Measurements from ENCODE around the gene SHISA5. TPM values are rescaled to one million over a fixed set of nuclear protein-coding genes. Genes with fewer than 3 reads are reported as not detected.

The SHISA5 gene
- total and polyA plus RNA-seq, 2 experiments from 2014 or later: 146 to 166 TPM

DNA sequence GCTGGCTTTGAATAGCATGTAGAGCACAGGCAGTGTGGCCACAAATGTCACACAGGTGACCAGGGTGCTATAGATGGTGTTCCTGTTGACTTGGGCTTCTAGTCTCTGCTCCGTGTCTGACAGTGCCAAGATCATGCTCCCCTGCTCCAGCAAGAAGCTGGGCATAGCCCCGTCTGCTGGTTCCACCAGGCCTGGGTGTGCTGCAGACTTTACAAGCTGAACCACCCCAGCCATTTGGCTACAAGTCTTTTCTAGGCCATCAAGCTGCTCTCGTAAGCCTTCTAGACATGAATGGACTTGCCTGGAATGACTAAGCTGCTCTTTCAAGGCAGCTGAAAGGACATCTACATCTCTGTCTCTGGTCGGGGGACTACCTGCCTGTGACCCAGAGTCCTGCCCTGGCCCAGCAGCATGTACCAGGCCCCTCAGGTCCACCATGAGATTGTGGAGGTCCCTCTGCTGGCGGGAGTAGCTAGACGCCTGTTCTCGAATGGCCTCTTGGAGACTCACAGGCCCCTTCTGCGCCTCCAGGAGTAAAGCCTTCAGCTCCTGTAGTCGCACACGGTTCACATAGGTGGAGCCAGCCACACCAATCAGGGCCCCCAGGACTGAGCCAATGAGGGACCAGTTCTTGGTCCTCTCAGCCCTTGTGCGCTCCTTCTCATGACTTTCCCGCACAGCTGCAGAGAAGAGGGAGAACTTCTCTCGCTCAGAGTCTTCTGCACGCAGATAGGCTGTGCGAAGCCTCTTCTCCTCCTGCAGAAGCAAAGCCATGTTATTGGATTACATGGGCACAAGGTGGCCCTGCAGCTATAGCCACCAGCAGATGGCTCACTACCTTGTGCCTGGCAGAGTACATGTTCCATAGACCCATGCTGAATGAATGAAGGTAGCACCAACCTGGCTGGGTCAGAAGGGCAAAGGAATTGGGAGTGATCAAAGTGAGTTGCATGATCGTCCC lies 71.3 kb downstream of the SHISA5 start:
- peaks cover 41% of the 10 kb centered on the region for H3K36me3 Mint-ChIP-seq (ENCODE audit: low read depth)
- Histone ChIP-seq H3K79me2 (replicated peaks; ENCODE audit: insufficient read depth) (peaks cover 29% of the 10 kb centered on the region), H3F3A (replicated peaks; ENCODE audit: low read depth) (peaks cover 39% of the 10 kb centered on the region), H3K27ac (ENCODE audit: low read depth) (peak overlapping the region; percentile 59; the same call in 1 of the 2 replicates), H4K20me1 (replicated peaks; ENCODE audit: insufficient read depth) (no peaks in the 10 kb centered on the region; the same call in 1 of the 2 replicates), H3K9me2 (ENCODE audit: insufficient read depth) (no peaks in the 10 kb centered on the region), H3K27me3 (ENCODE audit: insufficient read depth) (no peaks in the 10 kb centered on the region), H2AFZ (no peak overlapping the region), H3K4me2 (no peak overlapping the region), H3K4me3 (no peak overlapping the region), H3K36me3 (ENCODE audit: insufficient read depth) (peaks cover 10% of the 10 kb centered on the region), H3K4me1 (ENCODE audit: insufficient read depth) (peaks cover 23% of the 10 kb centered on the region)
- peak; percentile 38 for ATAC-seq
- TF ChIP-seq, protein P1, sequence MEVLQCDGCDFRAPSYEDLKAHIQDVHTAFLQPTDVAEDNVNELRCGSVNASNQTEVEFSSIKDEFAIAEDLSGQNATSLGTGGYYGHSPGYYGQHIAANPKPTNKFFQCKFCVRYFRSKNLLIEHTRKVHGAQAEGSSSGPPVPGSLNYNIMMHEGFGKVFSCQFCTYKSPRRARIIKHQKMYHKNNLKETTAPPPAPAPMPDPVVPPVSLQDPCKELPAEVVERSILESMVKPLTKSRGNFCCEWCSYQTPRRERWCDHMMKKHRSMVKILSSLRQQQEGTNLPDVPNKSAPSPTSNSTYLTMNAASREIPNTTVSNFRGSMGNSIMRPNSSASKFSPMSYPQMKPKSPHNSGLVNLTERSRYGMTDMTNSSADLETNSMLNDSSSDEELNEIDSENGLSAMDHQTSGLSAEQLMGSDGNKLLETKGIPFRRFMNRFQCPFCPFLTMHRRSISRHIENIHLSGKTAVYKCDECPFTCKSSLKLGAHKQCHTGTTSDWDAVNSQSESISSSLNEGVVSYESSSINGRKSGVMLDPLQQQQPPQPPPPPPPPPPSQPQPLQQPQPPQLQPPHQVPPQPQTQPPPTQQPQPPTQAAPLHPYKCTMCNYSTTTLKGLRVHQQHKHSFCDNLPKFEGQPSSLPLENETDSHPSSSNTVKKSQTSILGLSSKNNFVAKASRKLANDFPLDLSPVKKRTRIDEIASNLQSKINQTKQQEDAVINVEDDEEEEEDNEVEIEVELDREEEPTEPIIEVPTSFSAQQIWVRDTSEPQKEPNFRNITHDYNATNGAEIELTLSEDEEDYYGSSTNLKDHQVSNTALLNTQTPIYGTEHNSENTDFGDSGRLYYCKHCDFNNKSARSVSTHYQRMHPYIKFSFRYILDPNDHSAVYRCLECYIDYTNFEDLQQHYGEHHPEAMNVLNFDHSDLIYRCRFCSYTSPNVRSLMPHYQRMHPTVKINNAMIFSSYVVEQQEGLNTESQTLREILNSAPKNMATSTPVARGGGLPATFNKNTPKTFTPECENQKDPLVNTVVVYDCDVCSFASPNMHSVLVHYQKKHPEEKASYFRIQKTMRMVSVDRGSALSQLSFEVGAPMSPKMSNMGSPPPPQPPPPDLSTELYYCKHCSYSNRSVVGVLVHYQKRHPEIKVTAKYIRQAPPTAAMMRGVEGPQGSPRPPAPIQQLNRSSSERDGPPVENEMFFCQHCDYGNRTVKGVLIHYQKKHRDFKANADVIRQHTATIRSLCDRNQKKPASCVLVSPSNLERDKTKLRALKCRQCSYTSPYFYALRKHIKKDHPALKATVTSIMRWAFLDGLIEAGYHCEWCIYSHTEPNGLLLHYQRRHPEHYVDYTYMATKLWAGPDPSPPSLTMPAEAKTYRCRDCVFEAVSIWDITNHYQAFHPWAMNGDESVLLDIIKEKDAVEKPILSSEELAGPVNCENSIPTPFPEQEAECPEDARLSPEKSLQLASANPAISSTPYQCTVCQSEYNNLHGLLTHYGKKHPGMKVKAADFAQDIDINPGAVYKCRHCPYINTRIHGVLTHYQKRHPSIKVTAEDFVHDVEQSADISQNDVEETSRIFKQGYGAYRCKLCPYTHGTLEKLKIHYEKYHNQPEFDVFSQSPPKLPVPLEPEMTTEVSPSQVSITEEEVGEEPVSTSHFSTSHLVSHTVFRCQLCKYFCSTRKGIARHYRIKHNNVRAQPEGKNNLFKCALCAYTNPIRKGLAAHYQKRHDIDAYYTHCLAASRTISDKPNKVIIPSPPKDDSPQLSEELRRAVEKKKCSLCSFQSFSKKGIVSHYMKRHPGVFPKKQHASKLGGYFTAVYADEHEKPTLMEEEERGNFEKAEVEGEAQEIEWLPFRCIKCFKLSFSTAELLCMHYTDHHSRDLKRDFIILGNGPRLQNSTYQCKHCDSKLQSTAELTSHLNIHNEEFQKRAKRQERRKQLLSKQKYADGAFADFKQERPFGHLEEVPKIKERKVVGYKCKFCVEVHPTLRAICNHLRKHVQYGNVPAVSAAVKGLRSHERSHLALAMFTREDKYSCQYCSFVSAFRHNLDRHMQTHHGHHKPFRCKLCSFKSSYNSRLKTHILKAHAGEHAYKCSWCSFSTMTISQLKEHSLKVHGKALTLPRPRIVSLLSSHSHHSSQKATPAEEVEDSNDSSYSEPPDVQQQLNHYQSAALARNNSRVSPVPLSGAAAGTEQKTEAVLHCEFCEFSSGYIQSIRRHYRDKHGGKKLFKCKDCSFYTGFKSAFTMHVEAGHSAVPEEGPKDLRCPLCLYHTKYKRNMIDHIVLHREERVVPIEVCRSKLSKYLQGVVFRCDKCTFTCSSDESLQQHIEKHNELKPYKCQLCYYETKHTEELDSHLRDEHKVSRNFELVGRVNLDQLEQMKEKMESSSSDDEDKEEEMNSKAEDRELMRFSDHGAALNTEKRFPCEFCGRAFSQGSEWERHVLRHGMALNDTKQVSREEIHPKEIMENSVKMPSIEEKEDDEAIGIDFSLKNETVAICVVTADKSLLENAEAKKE (CRISPR knock-in tag; IDR thresholded peaks at IDR 0.05): no peak
- no peak for TF ChIP-seq CREB1 (CRISPR knock-in tag; IDR thresholded peaks at IDR 0.05; ENCODE audit: low read depth)
- TF ChIP-seq, protein P2, sequence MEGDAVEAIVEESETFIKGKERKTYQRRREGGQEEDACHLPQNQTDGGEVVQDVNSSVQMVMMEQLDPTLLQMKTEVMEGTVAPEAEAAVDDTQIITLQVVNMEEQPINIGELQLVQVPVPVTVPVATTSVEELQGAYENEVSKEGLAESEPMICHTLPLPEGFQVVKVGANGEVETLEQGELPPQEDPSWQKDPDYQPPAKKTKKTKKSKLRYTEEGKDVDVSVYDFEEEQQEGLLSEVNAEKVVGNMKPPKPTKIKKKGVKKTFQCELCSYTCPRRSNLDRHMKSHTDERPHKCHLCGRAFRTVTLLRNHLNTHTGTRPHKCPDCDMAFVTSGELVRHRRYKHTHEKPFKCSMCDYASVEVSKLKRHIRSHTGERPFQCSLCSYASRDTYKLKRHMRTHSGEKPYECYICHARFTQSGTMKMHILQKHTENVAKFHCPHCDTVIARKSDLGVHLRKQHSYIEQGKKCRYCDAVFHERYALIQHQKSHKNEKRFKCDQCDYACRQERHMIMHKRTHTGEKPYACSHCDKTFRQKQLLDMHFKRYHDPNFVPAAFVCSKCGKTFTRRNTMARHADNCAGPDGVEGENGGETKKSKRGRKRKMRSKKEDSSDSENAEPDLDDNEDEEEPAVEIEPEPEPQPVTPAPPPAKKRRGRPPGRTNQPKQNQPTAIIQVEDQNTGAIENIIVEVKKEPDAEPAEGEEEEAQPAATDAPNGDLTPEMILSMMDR (conservative IDR thresholded peaks at IDR 0.05; ENCODE audit: low read depth in 2 of 2): peak; percentile 48 to 68
- H3K27me3 Mint-ChIP-seq (ENCODE audit: insufficient read depth, low read depth, poor library complexity): peaks cover 9% of the 10 kb centered on the region
- H3K9me3 Mint-ChIP-seq: no peaks in the 10 kb centered on the region
- peak overlapping the region; percentile 90 for H3K27ac Mint-ChIP-seq
- H3K4me1 Mint-ChIP-seq: peaks cover 36% of the 10 kb centered on the region
- peak; percentile 92 for DNase-seq (ENCODE audit: low spot score)
- H3K4me3 Mint-ChIP-seq: no peak overlapping the region; the same call in 2 of the 3 replicates

All from GM23338 (cell line).